Epithelial cell of esophagus (primary cell): Measurements from ENCODE around the gene KLHDC7A.
A peak's percentile ranks its signal among the peaks of the same experiment; 100 is the strongest.

ENCODE experiments used
- DNase-seq: peaks from one replicate; pipeline ENCODE4 v3.0.0; 2010; ENCODE audit warnings: low read depth
- H3K4me3 ChIP-seq: 2 replicates; pipeline ENCODE4 v1.5.1; 2011; ENCODE audit warnings: mild to moderate bottlenecking, low read length, control low read depth
- TF ChIP-seq, protein P1 (sequence below): IDR thresholded peaks from 2 replicates; pipeline ENCODE4 v1.5.1; 2011; ENCODE audit warnings: low read depth, mild to moderate bottlenecking, low read length, control low read depth, inconsistent platforms; ENCODE audit not compliant: insufficient read depth; ENCODE audit errors: missing control alignments

Gene KLHDC7A

DNA sequence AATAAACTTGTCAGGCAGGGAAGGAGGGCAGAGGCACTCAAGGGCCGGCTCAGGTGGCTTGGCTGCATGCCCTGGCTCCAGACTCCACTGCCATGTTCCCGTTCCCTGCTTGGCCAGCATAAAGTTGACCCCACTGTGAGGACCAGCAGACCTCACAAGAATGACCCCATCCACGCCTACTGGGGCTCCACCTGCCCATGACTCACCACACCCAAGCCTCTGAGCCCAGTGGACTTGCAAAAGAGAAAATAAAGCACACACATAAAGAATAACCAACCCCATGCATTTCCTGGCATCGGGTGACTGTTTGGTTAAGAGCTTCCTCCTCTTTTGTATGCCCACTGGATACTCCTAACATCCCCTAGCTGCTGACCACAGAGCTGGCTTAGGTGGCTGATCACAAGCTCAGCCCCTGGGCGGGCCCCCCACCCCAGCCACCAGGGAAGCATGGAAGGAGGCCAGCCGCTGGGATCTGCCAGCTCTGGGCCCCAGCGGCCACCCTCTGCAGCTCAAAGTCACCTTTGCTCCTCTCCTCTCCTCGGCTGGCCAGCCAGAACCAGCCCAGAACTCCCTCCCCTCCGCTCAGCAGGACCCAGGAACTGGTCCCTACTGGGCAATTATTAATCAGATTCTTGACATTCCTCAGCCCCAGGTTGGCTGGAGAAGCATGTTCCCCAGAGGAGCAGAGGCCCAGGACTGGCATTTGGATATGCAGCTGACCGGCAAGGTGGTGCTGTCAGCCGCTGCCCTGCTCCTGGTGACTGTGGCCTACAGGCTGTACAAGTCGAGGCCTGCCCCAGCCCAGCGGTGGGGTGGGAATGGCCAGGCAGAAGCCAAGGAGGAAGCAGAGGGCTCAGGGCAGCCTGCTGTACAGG is at the start of gene KLHDC7A:
KLHDC7A (plus strand) TSS at position 616 of the 875 bp plus-strand sequence; CDS start at position 668, 52 bp downstream.
- DNase-seq, result peak; percentile 1
- H3K4me3 ChIP-seq, result no peak within 1 kb of the TSS

DNA sequence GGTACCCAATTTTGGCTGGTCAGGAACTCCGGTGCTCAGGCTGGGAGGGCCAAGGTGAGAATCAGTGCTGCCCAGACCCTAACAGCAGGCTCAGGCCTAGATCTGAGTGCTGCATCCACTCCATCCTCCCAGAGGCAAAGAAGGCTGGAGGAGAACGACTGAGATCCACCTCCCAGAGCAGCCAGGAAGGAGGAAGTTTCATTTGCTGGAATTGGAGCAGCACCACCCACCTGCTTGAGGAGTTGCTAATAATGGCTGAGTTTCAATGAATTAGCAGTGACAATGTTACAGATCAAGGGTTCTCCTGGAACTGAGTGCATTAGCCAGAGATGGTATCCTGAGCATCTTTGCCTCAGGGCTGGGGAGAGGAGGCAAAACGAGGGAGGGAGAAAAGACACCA is 46.7 kb upstream of the KLHDC7A start:
- no peak overlapping the region for H3K4me3 ChIP-seq
- TF ChIP-seq, protein P1, sequence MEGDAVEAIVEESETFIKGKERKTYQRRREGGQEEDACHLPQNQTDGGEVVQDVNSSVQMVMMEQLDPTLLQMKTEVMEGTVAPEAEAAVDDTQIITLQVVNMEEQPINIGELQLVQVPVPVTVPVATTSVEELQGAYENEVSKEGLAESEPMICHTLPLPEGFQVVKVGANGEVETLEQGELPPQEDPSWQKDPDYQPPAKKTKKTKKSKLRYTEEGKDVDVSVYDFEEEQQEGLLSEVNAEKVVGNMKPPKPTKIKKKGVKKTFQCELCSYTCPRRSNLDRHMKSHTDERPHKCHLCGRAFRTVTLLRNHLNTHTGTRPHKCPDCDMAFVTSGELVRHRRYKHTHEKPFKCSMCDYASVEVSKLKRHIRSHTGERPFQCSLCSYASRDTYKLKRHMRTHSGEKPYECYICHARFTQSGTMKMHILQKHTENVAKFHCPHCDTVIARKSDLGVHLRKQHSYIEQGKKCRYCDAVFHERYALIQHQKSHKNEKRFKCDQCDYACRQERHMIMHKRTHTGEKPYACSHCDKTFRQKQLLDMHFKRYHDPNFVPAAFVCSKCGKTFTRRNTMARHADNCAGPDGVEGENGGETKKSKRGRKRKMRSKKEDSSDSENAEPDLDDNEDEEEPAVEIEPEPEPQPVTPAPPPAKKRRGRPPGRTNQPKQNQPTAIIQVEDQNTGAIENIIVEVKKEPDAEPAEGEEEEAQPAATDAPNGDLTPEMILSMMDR, result no peak
- DNase-seq, result no peak

More for the DNA sequence above, at the start of gene KLHDC7A:
- TF ChIP-seq, protein P1, result no peak

DNA sequence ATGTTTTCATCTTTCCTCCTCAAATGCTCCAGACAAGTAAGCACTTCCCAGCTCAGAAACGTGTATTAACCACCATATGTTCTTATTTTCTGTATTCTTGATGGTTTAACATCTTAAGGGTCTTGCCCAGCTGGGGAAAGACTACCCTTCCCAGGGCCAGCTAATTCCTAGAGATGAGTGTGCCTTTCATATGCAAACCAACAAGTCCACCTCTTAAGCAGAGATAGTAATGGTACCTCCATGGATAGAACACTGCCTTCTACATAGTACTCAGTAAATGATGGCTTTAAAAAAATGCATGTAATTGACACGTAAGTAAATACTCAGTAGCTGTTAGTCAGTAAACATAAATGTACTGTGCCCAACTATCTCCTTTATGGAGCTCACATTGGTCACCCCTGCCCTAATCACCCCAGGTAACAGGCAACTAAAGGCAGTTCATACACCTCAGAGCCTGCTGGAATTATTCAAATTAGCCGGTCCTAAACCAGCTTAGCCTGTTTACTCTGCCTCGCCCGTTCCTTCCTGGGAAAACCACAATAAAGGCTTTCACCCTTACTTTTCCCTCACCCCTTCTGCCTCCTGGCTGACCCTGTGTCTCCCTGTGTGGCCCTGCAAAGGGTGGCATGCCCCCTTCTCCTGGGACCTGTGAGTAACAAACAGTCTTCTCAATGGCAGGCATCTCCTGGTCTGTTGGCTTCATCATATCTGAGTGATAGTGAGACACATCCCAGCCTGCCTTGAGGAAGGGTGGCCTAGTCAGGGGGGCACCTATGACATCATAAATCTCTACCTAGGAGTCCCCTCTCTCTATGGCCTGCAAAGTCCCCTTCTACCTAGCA is 40.1 kb upstream of the KLHDC7A start:
- peak; percentile 14 for DNase-seq
- TF ChIP-seq, protein P1, result no peak
- H3K4me3 ChIP-seq, result no peak overlapping the region

DNA sequence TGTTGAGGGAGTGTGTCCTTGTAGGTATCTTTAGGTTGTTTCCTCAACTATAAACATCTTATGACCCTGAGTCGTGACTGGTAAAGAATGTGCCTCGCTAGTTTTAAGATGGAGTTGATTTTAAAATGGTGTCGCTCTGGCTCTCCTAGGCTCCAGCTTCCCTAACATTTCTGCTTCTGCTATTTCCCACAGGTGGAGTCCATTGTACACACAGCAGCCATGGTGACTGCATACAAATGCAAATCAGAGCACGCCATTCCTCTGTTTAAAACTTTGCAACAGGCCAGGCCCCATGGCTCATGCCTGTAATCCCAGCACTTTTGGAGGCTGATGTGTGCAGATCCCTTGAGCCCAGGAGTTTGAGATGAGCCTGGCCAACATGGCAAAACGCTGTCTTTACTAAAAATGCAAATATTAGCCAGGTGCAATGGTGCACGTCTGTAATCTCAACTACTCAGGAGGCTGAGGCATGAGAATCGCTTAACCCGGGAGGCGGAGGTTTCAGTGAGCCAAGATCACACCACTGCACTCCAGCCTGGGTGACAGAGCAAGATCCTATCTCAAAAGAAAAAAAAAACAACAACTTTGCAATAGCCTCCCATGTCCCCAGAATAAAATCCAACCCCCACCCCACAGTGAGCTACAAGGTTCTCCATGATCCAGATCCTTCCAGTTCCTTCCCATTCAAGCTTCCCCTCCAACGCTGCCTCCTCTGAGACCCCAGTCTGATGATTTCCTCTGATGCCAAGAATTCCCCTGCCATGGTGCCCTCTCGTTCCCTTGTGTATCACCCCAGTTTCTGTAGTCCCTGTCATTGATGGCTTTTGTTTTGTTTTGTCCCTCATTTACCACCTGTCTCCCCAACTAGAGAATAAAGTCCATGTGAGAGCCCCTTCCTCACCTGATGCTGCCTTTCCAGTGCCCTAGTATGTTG is 36.9 kb upstream of the KLHDC7A start:
- H3K4me3 ChIP-seq, result no peak overlapping the region
- no peak for DNase-seq
- TF ChIP-seq, protein P1, result no peak

DNA sequence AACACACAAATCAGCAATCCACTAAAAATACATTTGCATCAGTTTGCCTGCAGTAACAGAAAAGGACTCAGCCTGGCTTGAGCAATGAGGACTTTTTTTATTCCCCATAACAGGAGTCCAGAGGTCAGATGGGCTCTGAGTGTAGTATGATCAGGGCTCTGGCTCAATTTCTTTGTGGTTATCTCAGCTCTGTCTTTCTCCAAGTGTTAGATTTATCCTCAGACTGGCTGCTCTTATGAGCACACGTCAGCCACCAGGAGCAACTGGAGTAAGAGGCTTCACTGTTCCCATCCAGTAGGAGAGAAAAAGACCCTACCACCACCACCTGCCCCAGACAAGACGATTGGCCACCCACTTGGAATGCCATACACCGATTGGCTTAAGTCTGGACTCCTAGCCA is 36.2 kb upstream of the KLHDC7A start:
- no peak overlapping the region for H3K4me3 ChIP-seq
- TF ChIP-seq, protein P1, result no peak
- no peak for DNase-seq

DNA sequence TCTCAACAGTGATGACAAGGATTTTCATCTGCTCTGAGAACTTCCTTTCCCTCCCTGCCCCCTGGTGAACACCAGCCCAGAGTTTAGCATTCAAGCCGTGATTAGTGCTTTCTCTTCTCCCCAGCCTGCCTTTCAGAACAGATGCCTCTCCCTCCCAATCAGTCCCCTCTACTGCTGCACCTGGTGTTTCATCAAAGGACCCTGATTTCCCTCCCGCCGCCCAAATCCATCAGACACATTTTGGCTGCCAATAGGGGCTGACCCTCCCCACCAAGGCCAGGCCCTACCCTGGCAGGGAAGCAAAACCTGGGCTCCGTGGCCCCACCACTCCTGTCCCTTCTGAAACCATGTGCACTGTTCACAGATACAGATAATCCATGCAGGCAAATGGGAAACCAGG is 34.0 kb upstream of the KLHDC7A start:
- TF ChIP-seq, protein P1, result no peak
- H3K4me3 ChIP-seq, result no peak overlapping the region
- DNase-seq, result no peak
